HEK293 (cell line): ENCODE results near the gene SLX1A.

Experiments
- CTCF ChIA-PET: fragments of 350-600 bp; formaldehyde crosslinking; extraction: SDS; loops from one replicate; lab custom pipeline; 2021; ENCODE audit warnings: antibody characterized with exemption; lab: Yijun Ruan, JAX
- POLR2A ChIA-PET: fragments of 300-600 bp; formaldehyde crosslinking; extraction: SDS; loops from one replicate; lab custom pipeline; 2020; ENCODE audit warnings: antibody characterized with exemption, inconsistent platforms; lab: Yijun Ruan, JAX
- H3K27ac ChIP-seq: fragments of 200-500 bp; sonication (Bioruptor generic); 2 replicates; pipeline ENCODE4 v1.5.1; 2014; ENCODE audit warnings: low read depth, low read length, control low read depth, inconsistent platforms; ENCODE audit errors: extremely low read depth
- H3K36me3 ChIP-seq, 2 experiments: fragments of 200-500 bp in 1 of 2; sonication (Bioruptor generic) in 1 of 2; 1 replicate in 1 of 2; 2 replicates in 1 of 2; pipeline ENCODE4 v1.5.1; 2014 to 2017; ENCODE audit warnings: inconsistent platforms in 2 of 2, low read length in 2 of 2; ENCODE audit not compliant: control insufficient read depth in 2 of 2, insufficient read depth in 1 of 2
- H3K4me1 ChIP-seq: fragments of 200-500 bp; sonication (Bioruptor generic); 2 replicates; pipeline ENCODE4 v1.5.1; 2014; ENCODE audit warnings: mild to moderate bottlenecking, low read length, inconsistent platforms; ENCODE audit not compliant: control insufficient read depth, insufficient read depth
- H3K4me3 ChIP-seq: 2 replicates; pipeline ENCODE4 v1.5.1; 2011; ENCODE audit warnings: low read depth, mild to moderate bottlenecking, control low read depth, low read length, moderate library complexity
- H3K9me3 ChIP-seq: fragments of 200-500 bp; sonication (Bioruptor generic); 2 replicates; pipeline ENCODE4 v1.5.1; 2014; ENCODE audit warnings: low read depth, low read length, inconsistent platforms; ENCODE audit not compliant: control insufficient read depth, insufficient read depth
- RBAK ChIP-seq: fragments of 450-650 bp; formaldehyde crosslinking; IDR thresholded peaks from 2 replicates; pipeline ENCODE4 v1.5.1; 2016; ENCODE audit warnings: missing biosample characterization, missing genetic modification characterization
- REST ChIP-seq: fragments of 450-650 bp; formaldehyde crosslinking; IDR thresholded peaks from 2 replicates; pipeline ENCODE4 v1.5.1; 2016; ENCODE audit warnings: missing biosample characterization, missing genetic modification characterization
- SP7 ChIP-seq: fragments of 450-650 bp; formaldehyde crosslinking; IDR thresholded peaks from 2 replicates; pipeline ENCODE4 v1.5.1; 2016; ENCODE audit warnings: missing biosample characterization, missing genetic modification characterization
- ZBTB11 ChIP-seq: fragments of 450-650 bp; formaldehyde crosslinking; conservative IDR thresholded peaks from 2 replicates; pipeline ENCODE4 v1.5.1; 2016; ENCODE audit warnings: low read depth, missing biosample characterization, missing genetic modification characterization
- ZBTB8A ChIP-seq: fragments of 450-650 bp; formaldehyde crosslinking; IDR thresholded peaks from 2 replicates; pipeline ENCODE4 v1.5.1; 2016; ENCODE audit warnings: missing biosample characterization, missing genetic modification characterization
- ZFP3 ChIP-seq: fragments of 450-650 bp; formaldehyde crosslinking; IDR thresholded peaks from 2 replicates; pipeline ENCODE4 v1.5.1; 2016; ENCODE audit warnings: low read depth, missing biosample characterization, missing genetic modification characterization
- ZNF121 ChIP-seq: fragments of 450-650 bp; formaldehyde crosslinking; IDR thresholded peaks from 2 replicates; pipeline ENCODE4 v1.5.1; 2016; ENCODE audit warnings: missing biosample characterization, missing genetic modification characterization
- ZNF202 ChIP-seq: fragments of 450-650 bp; formaldehyde crosslinking; IDR thresholded peaks from 2 replicates; pipeline ENCODE4 v1.5.1; 2016; ENCODE audit warnings: missing biosample characterization, missing genetic modification characterization, borderline replicate concordance
- ZNF214 ChIP-seq: fragments of 450-650 bp; formaldehyde crosslinking; IDR thresholded peaks from 2 replicates; pipeline ENCODE4 v1.5.1; 2017; ENCODE audit warnings: missing biosample characterization, mild to moderate bottlenecking, missing genetic modification characterization, borderline replicate concordance
- ZNF394 ChIP-seq: fragments of 450-650 bp; formaldehyde crosslinking; IDR thresholded peaks from 2 replicates; pipeline ENCODE4 v1.5.1; 2016; ENCODE audit warnings: missing biosample characterization, missing genetic modification characterization, mild to moderate bottlenecking, moderate library complexity, borderline replicate concordance
- ZNF404 ChIP-seq: fragments of 450-650 bp; formaldehyde crosslinking; IDR thresholded peaks from 2 replicates; pipeline ENCODE4 v1.5.1; 2017; ENCODE audit warnings: missing biosample characterization, missing genetic modification characterization
- ZNF426 ChIP-seq: fragments of 450-650 bp; formaldehyde crosslinking; IDR thresholded peaks from 2 replicates; pipeline ENCODE4 v1.5.1; 2017; ENCODE audit warnings: missing biosample characterization, missing genetic modification characterization, mild to moderate bottlenecking, inconsistent platforms, moderate library complexity
- ZNF488 ChIP-seq: fragments of 450-650 bp; formaldehyde crosslinking; IDR thresholded peaks from 2 replicates; pipeline ENCODE4 v1.5.1; 2016; ENCODE audit warnings: missing biosample characterization, missing genetic modification characterization
- ZNF510 ChIP-seq: fragments of 450-650 bp; formaldehyde crosslinking; IDR thresholded peaks from 2 replicates; pipeline ENCODE4 v1.5.1; 2018; ENCODE audit warnings: mild to moderate bottlenecking, missing genetic modification characterization, missing biosample characterization; ENCODE audit not compliant: insufficient replicate concordance
- ZNF518A ChIP-seq: fragments of 450-650 bp; formaldehyde crosslinking; conservative IDR thresholded peaks from 2 replicates; pipeline ENCODE4 v1.5.1; 2016; ENCODE audit warnings: low read depth, missing biosample characterization, missing genetic modification characterization
- ZNF530 ChIP-seq: fragments of 450-650 bp; formaldehyde crosslinking; IDR thresholded peaks from 2 replicates; pipeline ENCODE4 v1.5.1; 2016; ENCODE audit warnings: low read depth, missing biosample characterization, missing genetic modification characterization
- ZNF555 ChIP-seq: fragments of 450-650 bp; formaldehyde crosslinking; conservative IDR thresholded peaks from 2 replicates; pipeline ENCODE4 v1.5.1; 2017; ENCODE audit warnings: missing biosample characterization, mild to moderate bottlenecking, missing genetic modification characterization, inconsistent platforms
- ZNF558 ChIP-seq: fragments of 450-650 bp; formaldehyde crosslinking; IDR thresholded peaks from 2 replicates; pipeline ENCODE4 v1.5.1; 2016; ENCODE audit warnings: missing biosample characterization, missing genetic modification characterization
- ZNF664 ChIP-seq: fragments of 450-650 bp; formaldehyde crosslinking; IDR thresholded peaks from 2 replicates; pipeline ENCODE4 v1.5.1; 2016; ENCODE audit warnings: missing biosample characterization, missing genetic modification characterization
- ZNF791 ChIP-seq: fragments of 450-650 bp; formaldehyde crosslinking; IDR thresholded peaks from 2 replicates; pipeline ENCODE4 v1.5.1; 2016; ENCODE audit warnings: missing biosample characterization, missing genetic modification characterization
- TF ChIP-seq, protein P1 (sequence below): IDR thresholded peaks from 2 replicates; pipeline ENCODE4 v1.6.1; 2011; ENCODE audit warnings: mild to moderate bottlenecking, low read depth, low read length, borderline replicate concordance
- TF ChIP-seq, protein P2 (sequence below): fragments of 450-650 bp; formaldehyde crosslinking; IDR thresholded peaks from 2 replicates; pipeline ENCODE4 v1.5.1; 2016; ENCODE audit warnings: missing biosample characterization, missing genetic modification characterization

The SLX1A gene

DNA sequence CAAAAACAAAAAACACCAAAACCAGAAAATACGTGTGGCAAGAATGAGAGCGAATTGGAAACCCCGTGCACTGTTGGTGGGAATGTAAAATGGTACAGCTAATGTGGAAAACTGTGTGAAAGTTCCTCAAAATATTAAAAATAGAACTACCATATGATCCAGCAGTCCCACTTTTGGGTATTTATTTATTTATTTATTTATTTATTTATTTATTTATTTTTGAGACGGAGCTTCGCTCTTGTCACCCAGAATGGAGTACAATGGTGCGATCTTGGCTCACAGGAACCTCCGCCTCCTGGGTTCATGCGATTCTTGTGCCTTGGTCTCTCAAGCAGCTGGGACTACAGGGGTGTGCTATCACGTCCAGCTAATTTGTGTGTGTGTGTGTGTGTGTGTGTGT, 41.2 kb upstream of the SLX1A start:
- ChIA-PET CTCF (no interaction called here), POLR2A (no interaction called here)
- no peaks in the 10 kb centered on the region for H3K9me3 ChIP-seq
- no peak overlapping the region for H3K27ac ChIP-seq
- no peaks in the 10 kb centered on the region for H3K36me3 ChIP-seq
- no peaks in the 10 kb centered on the region for H3K4me1 ChIP-seq
- no peak overlapping the region for H3K4me3 ChIP-seq
- TF ChIP-seq ZNF558 (tag by site-specific recombination) (peak; percentile 64; the same call in 1 of the 2 replicates), RBAK (tag by site-specific recombination) (0 out of 2 replicates have a peak, but pooled peaks have one; percentile 14), REST (peak; percentile 40; the same call in 1 of the 2 replicates), ZNF426 (tag by site-specific recombination) (peak; percentile 79), ZNF510 (tag by site-specific recombination) (peak; percentile 48), ZNF791 (tag by site-specific recombination) (0 out of 2 replicates have a peak, but pooled peaks have one; percentile 30), ZBTB8A (tag by site-specific recombination) (peak; percentile 58), ZNF404 (tag by site-specific recombination) (0 out of 2 replicates have a peak, but pooled peaks have one; percentile 64), ZNF394 (tag by site-specific recombination) (peak; percentile 90), ZNF214 (tag by site-specific recombination) (no peak; the same call in 1 of the 2 replicates), ZNF488 (tag by site-specific recombination) (no peak), ZFP3 (tag by site-specific recombination) (no peak), ZBTB11 (tag by site-specific recombination) (peak; percentile 68), SP7 (tag by site-specific recombination) (no peak), ZNF202 (tag by site-specific recombination) (0 out of 2 replicates have a peak, but pooled peaks have one; percentile 31), ZNF555 (tag by site-specific recombination) (peak; percentile 57), ZNF121 (tag by site-specific recombination) (no peak), ZNF664 (tag by site-specific recombination) (peak; percentile 46; the same call in 1 of the 2 replicates), ZNF518A (tag by site-specific recombination) (peak; percentile 77), ZNF530 (tag by site-specific recombination) (0 out of 2 replicates have a peak, but pooled peaks have one; percentile 9)
- TF ChIP-seq, protein P1, sequence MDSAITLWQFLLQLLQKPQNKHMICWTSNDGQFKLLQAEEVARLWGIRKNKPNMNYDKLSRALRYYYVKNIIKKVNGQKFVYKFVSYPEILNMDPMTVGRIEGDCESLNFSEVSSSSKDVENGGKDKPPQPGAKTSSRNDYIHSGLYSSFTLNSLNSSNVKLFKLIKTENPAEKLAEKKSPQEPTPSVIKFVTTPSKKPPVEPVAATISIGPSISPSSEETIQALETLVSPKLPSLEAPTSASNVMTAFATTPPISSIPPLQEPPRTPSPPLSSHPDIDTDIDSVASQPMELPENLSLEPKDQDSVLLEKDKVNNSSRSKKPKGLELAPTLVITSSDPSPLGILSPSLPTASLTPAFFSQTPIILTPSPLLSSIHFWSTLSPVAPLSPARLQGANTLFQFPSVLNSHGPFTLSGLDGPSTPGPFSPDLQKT = no peak
- TF ChIP-seq, protein P2, sequence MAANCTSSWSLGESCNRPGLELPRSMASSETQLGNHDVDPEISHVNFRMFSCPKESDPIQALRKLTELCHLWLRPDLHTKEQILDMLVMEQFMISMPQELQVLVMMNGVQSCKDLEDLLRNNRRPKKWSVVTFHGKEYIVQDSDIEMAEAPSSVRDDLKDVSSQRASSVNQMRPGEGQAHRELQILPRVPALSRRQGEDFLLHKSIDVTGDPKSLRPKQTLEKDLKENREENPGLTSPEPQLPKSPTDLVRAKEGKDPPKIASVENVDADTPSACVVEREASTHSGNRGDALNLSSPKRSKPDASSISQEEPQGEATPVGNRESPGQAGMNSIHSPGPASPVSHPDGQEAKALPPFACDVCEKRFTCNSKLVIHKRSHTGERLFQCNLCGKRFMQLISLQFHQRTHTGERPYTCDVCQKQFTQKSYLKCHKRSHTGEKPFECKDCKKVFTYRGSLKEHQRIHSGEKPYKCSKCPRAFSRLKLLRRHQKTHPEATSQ (tag by site-specific recombination) = no peak
